GM23338 (cell line): ENCODE results near the gene WWC1.

Source experiments
- CREB1 ChIP-seq: fragments of 250-450 bp; sonication (Bioruptor Pico); IDR thresholded peaks from 2 replicates; pipeline ENCODE4 v1.5.0; 2020; ENCODE audit warnings: low read depth, mild to moderate bottlenecking, moderate library complexity
- EZH2 ChIP-seq: fragments of 200-600 bp; sonication (generic); IDR thresholded peaks from one replicate; pipeline ENCODE4 v1.8.0; 2017; ENCODE audit warnings: antibody characterized with exemption, mild to moderate bottlenecking, low read depth; ENCODE audit not compliant: unreplicated experiment
- EZH2phosphoT487 ChIP-seq: fragments of 200-600 bp; sonication (generic); IDR thresholded peaks from one replicate; pipeline ENCODE4 v1.8.1; 2018; ENCODE audit warnings: antibody characterized with exemption; ENCODE audit not compliant: unreplicated experiment
- JUNB ChIP-seq: IDR thresholded peaks from one replicate; pipeline ENCODE4 v1.6.1; 2016; ENCODE audit warnings: antibody characterized with exemption; ENCODE audit not compliant: unreplicated experiment
- NANOG ChIP-seq: IDR thresholded peaks from 2 replicates; pipeline ENCODE4 v1.6.1; 2016; ENCODE audit warnings: antibody characterized with exemption, borderline replicate concordance
- POLR2AphosphoS5 ChIP-seq: IDR thresholded peaks from 2 replicates; pipeline ENCODE4 v1.6.1; 2016; ENCODE audit warnings: antibody characterized with exemption, low read depth
- STAT1 ChIP-seq: IDR thresholded peaks from one replicate; pipeline ENCODE4 v1.6.1; 2016; ENCODE audit warnings: antibody characterized with exemption; ENCODE audit not compliant: unreplicated experiment
- ZNF114 ChIP-seq: fragments of 250-450 bp; sonication (Bioruptor Pico); IDR thresholded peaks from 2 replicates; pipeline ENCODE4 v1.5.0; 2020; ENCODE audit warnings: mild to moderate bottlenecking, moderate library complexity
- ZNF331 ChIP-seq: fragments of 250-450 bp; sonication (Bioruptor Pico); IDR thresholded peaks from 2 replicates; pipeline ENCODE4 v1.5.0; 2020; ENCODE audit warnings: low read depth, mild to moderate bottlenecking, moderate library complexity
- TF ChIP-seq, protein P1 (sequence below), 2 experiments: fragments of 200-600 bp in 1 of 2; sonication (generic) in 1 of 2; conservative IDR thresholded peaks; 2 replicates each; pipeline versions ENCODE4 v1.5.1 to v1.6.1; 2016 to 2017; ENCODE audit warnings: antibody characterized with exemption in 2 of 2, low read depth in 2 of 2, mild to moderate bottlenecking in 2 of 2, moderate library complexity in 1 of 2
- TF ChIP-seq, protein P2 (sequence below): IDR thresholded peaks from one replicate; pipeline ENCODE4 v1.6.1; 2018; ENCODE audit warnings: antibody characterized with exemption; ENCODE audit not compliant: unreplicated experiment
- TF ChIP-seq, protein P3 (sequence below): IDR thresholded peaks from 2 replicates; pipeline ENCODE4 v1.6.1; 2016; ENCODE audit warnings: antibody characterized with exemption

DNA sequence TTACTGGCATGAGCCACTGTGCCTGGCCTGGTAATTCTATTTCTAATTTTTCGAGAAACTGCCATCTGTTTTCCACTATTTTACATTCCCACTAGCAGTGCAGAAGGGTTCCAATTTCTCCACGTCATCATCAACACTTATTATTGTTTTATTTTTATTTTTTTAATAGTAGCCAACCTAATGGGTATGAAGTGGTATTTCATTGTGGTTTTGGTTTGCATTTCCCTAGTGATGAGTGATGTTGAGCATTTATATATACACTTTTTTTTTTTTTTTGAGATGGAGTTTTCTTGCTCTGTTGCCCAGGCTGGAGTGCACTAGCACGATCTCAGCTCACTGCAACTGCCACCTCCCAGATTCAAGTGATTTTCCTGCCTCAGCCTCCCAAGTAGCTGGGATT is 28.3 kb downstream of the WWC1 start:
- TF ChIP-seq POLR2AphosphoS5 (no peak), JUNB (no peak), ZNF114 (CRISPR knock-in tag) (no peak), EZH2 (no peak), CREB1 (CRISPR knock-in tag) (no peak), EZH2phosphoT487 (no peak), NANOG (no peak), STAT1 (no peak), ZNF331 (no peak)
- TF ChIP-seq, protein P1, sequence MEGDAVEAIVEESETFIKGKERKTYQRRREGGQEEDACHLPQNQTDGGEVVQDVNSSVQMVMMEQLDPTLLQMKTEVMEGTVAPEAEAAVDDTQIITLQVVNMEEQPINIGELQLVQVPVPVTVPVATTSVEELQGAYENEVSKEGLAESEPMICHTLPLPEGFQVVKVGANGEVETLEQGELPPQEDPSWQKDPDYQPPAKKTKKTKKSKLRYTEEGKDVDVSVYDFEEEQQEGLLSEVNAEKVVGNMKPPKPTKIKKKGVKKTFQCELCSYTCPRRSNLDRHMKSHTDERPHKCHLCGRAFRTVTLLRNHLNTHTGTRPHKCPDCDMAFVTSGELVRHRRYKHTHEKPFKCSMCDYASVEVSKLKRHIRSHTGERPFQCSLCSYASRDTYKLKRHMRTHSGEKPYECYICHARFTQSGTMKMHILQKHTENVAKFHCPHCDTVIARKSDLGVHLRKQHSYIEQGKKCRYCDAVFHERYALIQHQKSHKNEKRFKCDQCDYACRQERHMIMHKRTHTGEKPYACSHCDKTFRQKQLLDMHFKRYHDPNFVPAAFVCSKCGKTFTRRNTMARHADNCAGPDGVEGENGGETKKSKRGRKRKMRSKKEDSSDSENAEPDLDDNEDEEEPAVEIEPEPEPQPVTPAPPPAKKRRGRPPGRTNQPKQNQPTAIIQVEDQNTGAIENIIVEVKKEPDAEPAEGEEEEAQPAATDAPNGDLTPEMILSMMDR (conservative IDR thresholded peaks at IDR 0.05; ENCODE audit: low read depth in 2 of 2): no peak
- TF ChIP-seq, protein P2, sequence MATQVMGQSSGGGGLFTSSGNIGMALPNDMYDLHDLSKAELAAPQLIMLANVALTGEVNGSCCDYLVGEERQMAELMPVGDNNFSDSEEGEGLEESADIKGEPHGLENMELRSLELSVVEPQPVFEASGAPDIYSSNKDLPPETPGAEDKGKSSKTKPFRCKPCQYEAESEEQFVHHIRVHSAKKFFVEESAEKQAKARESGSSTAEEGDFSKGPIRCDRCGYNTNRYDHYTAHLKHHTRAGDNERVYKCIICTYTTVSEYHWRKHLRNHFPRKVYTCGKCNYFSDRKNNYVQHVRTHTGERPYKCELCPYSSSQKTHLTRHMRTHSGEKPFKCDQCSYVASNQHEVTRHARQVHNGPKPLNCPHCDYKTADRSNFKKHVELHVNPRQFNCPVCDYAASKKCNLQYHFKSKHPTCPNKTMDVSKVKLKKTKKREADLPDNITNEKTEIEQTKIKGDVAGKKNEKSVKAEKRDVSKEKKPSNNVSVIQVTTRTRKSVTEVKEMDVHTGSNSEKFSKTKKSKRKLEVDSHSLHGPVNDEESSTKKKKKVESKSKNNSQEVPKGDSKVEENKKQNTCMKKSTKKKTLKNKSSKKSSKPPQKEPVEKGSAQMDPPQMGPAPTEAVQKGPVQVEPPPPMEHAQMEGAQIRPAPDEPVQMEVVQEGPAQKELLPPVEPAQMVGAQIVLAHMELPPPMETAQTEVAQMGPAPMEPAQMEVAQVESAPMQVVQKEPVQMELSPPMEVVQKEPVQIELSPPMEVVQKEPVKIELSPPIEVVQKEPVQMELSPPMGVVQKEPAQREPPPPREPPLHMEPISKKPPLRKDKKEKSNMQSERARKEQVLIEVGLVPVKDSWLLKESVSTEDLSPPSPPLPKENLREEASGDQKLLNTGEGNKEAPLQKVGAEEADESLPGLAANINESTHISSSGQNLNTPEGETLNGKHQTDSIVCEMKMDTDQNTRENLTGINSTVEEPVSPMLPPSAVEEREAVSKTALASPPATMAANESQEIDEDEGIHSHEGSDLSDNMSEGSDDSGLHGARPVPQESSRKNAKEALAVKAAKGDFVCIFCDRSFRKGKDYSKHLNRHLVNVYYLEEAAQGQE: no peak
- TF ChIP-seq, protein P3, sequence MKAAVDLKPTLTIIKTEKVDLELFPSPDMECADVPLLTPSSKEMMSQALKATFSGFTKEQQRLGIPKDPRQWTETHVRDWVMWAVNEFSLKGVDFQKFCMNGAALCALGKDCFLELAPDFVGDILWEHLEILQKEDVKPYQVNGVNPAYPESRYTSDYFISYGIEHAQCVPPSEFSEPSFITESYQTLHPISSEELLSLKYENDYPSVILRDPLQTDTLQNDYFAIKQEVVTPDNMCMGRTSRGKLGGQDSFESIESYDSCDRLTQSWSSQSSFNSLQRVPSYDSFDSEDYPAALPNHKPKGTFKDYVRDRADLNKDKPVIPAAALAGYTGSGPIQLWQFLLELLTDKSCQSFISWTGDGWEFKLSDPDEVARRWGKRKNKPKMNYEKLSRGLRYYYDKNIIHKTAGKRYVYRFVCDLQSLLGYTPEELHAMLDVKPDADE: no peak
